GM19099 (cell line): ENCODE data around the gene TRIM8.

Experiments
- POLR2A ChIP-seq: IDR thresholded peaks from 3 replicates; pipeline ENCODE4 v1.6.1; 2011; ENCODE audit warnings: low read depth; ENCODE audit not compliant: insufficient read length; ENCODE audit errors: extremely low read depth

TRIM8 gene

DNA sequence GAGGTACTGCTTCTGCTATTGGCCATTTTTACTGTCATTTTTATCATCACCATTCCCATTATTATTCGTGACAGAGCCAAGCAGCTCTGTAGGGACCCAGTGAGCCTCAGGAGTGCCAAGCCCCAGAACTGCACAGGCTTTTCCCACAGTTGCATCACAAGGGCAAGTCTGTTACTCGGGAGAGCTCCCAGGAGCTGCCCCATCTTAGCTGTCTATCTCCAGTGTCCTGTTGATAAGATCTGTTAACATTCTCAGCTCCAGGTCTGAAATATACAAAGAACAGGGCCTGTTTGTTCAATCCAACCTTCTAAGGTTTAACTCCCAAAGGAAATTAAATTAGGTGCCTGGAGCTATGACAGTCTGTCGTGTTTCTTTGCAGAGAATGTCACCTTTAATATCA is 20.2 kb upstream of the TRIM8 start:
- TF ChIP-seq POLR2A, result no peak

DNA sequence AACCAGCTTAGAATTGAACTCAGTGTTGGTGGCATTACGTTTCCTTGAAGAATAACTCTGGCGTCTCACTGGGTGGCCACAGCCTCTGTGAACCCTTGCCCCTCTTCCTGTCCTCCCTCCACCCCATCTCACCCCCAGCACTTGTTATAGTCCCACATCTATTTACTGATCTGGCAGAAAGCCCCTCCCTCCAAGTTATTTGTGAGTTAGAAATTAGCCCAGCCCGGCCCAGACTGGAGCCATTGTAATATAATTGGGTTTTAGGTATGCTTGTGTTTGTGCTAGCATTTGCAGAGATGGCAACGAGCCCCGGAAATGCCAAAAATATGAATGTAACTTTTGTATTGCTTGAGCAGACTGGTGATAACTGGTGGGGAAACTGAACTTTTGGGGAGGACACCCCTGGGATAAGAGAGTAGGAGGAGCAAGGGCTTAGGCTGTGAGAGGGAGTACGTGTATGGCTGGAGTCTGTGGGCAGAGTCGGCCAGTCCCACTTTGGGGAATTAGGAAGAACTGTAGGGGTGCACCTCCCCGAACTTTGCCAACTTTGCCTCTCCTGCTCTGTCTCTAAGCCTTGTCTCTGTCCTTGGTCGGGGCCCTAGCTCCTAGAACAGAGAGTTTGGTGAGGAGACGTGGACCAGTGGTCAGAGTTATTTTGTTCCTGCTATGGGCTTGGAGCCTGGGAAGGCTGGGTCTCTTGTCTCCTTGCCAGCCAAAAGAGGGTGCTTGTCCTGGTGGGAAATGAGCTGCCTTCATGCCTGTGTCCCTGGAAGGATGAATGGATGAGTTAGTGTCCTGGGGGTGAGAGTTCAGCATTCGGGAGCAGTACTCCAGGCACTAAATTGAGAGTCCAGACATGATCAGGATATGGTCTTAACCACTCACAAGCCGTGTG is 19.3 kb upstream of the TRIM8 start:
- no peak for TF ChIP-seq POLR2A

GRCh38 chr10:102626026-102626685 is 18.1 kb upstream of the TRIM8 start:
- TF ChIP-seq POLR2A, result no peak

GRCh38 chr10:102627291-102627735 is 17.0 kb upstream of the TRIM8 start:
- TF ChIP-seq POLR2A, result no peak

GRCh38 chr10:102627736-102628293 is 16.5 kb upstream of the TRIM8 start:
- TF ChIP-seq POLR2A, result no peak

DNA sequence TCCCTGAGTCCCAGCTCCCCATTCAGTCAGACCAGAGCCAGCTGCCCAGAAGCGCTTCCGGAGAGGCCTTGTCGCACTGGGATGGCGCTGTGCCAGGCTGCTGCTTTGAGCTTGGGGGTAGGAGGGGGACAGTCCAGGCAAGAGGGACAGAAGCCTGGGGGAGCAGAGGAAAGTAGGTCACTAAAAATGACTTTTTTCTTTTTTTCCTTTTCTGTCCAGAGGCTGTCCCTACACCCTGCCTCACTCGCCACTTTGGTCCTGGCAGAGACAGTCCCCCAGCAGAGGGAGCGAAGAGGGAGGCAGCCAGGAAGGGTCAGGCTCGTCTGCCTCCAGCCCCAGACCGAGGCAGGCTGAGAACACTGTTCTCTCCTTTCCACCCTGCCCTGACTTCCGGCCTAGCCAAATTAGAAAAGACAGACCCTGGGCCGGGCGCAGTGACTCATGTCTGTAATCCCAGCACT is 15.8 kb upstream of the TRIM8 start:
- no peak for TF ChIP-seq POLR2A

DNA sequence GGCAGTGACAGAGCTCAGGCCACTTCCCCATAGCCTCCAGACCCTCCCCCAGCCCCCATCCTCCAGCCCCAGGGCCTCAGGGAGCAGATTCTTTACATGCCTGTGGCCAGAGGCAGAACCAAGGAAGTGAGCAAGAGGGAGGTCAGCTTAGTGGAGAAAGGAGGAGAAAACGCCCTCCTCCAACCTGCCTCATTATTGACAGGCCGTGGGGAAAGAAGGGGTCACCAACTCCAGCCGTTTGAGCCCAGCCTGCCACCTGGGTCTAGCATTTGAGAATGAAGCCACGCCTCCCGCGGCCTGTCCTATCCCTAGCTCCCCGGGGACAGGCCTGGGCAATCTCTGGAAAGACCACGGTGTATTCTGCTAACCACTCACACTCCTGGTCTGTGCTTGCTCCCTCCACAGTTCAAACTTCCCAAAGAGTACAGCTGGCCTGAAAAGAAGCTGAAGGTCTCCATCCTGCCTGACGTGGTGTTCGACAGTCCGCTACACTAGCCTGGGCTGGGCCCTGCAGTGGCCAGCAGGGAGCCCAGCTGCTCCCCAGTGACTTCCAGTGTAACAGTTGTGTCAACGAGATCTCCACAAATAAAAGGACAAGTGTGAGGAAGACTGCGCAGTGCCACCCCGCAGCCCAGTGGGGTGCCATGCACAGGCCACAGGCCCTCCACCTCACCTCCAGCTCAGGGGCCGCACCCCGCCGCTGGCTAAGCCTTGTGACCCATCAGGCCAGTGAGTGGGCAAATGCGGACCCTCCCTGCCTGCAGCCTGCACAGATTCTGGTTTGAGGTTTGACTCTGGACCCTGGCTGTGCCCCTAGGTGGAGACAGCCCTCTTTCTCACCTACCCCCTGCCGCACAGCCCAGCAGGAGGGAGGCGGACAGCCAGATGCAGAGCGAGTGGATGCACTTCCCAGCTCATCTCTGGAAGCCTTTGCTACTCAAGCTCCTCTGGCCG is 14.3 kb upstream of the TRIM8 start:
- TF ChIP-seq POLR2A, result no peak

GRCh38 chr10:102630663-102631062 is 13.6 kb upstream of the TRIM8 start:
- no peak for TF ChIP-seq POLR2A

GRCh38 chr10:102631525-102632393 is 12.5 kb upstream of the TRIM8 start:
- TF ChIP-seq POLR2A, result no peak

- no peak for TF ChIP-seq POLR2A
Observed at GRCh38 chr10:102632394-102633111, 11.7 kb upstream of the TRIM8 start.

DNA sequence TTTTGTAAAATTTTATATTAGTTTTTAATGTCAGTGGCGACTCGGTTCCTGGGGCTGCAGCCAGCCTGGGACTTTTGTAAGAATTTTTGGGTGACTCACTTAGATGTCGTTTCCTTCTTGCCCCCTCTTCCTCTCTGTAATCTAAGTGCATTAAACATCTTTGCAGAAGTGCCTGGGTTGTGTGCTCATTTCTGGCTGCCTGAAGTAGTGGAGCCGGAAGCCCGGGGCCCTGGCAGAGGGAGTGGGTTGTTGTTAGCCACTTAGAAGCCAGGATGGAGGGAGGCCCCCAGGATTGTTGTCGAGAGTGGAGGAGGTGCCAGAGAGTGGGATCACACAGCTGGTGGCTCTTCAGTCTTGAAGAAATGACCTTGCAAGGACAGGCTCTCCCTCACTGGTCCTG is 11.0 kb upstream of the TRIM8 start:
- TF ChIP-seq POLR2A, result no peak

DNA sequence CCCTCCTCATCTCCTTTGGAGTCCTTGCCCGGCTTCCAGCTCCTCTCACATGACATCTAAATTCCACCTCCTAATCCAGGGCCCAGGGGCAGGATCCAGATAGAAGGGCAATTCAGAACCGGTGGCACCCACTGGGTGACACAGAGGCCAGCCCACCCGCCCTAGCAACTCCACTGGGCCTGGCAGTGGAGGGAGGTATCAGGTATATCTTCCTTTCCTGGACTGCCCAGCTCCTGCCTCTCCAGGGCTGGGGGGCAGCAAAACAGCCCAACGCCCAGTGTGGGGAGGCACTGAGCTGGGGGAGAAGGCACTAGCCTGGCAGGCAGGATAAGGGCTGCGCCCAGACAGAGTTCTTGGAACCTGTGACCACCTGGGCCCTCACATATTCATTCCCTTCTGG is 10.4 kb upstream of the TRIM8 start:
- no peak for TF ChIP-seq POLR2A

DNA sequence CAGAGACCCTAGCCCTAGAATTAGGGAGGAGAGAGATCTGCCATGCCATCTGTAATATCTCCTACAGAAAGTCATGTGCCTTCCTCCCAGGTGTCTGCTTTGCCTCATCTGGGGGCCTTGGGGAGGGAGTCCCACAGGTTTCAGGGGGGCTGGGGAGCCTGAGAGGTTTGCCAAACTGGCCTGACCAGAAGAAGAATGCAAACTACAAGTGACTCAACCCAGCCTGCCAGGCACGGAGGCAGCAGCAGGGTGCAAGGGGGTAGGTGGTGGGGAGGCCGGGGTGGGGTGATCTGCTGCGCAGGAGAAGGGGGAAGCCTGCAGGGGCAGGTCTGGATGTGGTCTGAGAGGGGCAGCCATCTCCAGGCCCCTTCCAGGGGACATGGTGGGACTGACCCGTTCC is 9.6 kb upstream of the TRIM8 start:
- TF ChIP-seq POLR2A, result no peak
